OCI-LY7 (cell line): ENCODE measurements around the gene INSC. TPM values are rescaled to one million over a fixed set of nuclear protein-coding genes. Genes with fewer than 3 reads are reported as not detected.

Source experiments
- BruUV-seq: library from RNA; stranded (reverse); fragments of 400-500 nt; replicated peaks from 2 replicates; lab custom pipeline; 2021; lab: Mats Ljungman, UMichigan
- CTCF ChIA-PET: fragments of 300-600 bp; sonication (Branson Sonifier 250); formaldehyde crosslinking; loops from one replicate; lab custom pipeline; 2022; ENCODE audit warnings: antibody characterized with exemption; ENCODE audit not compliant: unreplicated experiment; lab: Charles Lee
- POLR2A ChIA-PET: fragments of 300-600 bp; sonication (Branson Sonifier 250); formaldehyde crosslinking; loops from one replicate; lab custom pipeline; 2022; ENCODE audit warnings: antibody characterized with exemption; lab: Charles Lee
- DNase-seq: peaks from one replicate; pipeline ENCODE4 v3.0.0-alpha.2; 2015; ENCODE audit warnings: low spot score
- H2AFZ ChIP-seq: fragments of 200-600 bp; sonication (generic), shearing (Covaris generic); 2 replicates; pipeline ENCODE4 v1.6.1; 2014; ENCODE audit warnings: mild to moderate bottlenecking, antibody characterized with exemption, low read length, moderate library complexity
- H3K27ac ChIP-seq: fragments of 200-600 bp; sonication (generic); 2 replicates; pipeline ENCODE4 v1.5.1; 2014; ENCODE audit warnings: mixed run types, low read depth, mild to moderate bottlenecking, moderate library complexity, low read length, inconsistent platforms; ENCODE audit not compliant: poor library complexity, severe bottlenecking
- H3K36me3 ChIP-seq: fragments of 200-600 bp; sonication (generic); 2 replicates; pipeline ENCODE4 v1.6.1; 2014; ENCODE audit warnings: mild to moderate bottlenecking, antibody characterized with exemption, low read length, moderate library complexity, mixed read lengths; ENCODE audit not compliant: insufficient read depth
- H3K4me1 ChIP-seq: fragments of 200-600 bp; sonication (generic); 2 replicates; pipeline ENCODE4 v1.5.1; 2014; ENCODE audit warnings: mild to moderate bottlenecking, low read length; ENCODE audit not compliant: insufficient read depth, poor library complexity, severe bottlenecking
- H3K4me2 ChIP-seq: fragments of 200-600 bp; sonication (generic); 2 replicates; pipeline ENCODE4 v1.6.1; 2014; ENCODE audit warnings: mild to moderate bottlenecking, low read length
- H3K4me3 ChIP-seq: fragments of 200-600 bp; sonication (generic); 2 replicates; pipeline ENCODE4 v1.5.1; 2014; ENCODE audit warnings: mild to moderate bottlenecking, low read depth, low read length; ENCODE audit not compliant: poor library complexity, severe bottlenecking
- H3K79me2 ChIP-seq: fragments of 200-600 bp; sonication (generic); 2 replicates; pipeline ENCODE4 v1.6.1; 2016; ENCODE audit warnings: low read depth, mild to moderate bottlenecking, low read length, moderate library complexity, mixed read lengths; ENCODE audit not compliant: insufficient read depth
- H3K9me2 ChIP-seq: fragments of 200-600 bp; sonication (generic); 2 replicates; pipeline ENCODE4 v1.6.1; 2016; ENCODE audit warnings: mild to moderate bottlenecking, low read length, mixed read lengths; ENCODE audit not compliant: insufficient read depth
- H3K9me3 ChIP-seq: fragments of 200-600 bp; sonication (generic); 2 replicates; pipeline ENCODE4 v1.6.1; 2014; ENCODE audit warnings: mild to moderate bottlenecking, mixed run types, low read length, mixed read lengths
- H4K20me1 ChIP-seq: fragments of 200-600 bp; sonication (generic); 2 replicates; pipeline ENCODE4 v1.6.1; 2014; ENCODE audit warnings: mild to moderate bottlenecking, antibody characterized with exemption, low read length, moderate library complexity, mixed read lengths; ENCODE audit not compliant: insufficient read depth
- CTCF ChIP-seq: fragments of 200-600 bp; sonication (generic); conservative IDR thresholded peaks from 2 replicates; pipeline ENCODE4 v1.5.1; 2014; ENCODE audit warnings: mild to moderate bottlenecking, antibody characterized with exemption, low read length, moderate library complexity, mixed read lengths
- EZH2phosphoT487 ChIP-seq: fragments of 200-600 bp; sonication (generic); IDR thresholded peaks from 2 replicates; pipeline ENCODE4 v1.6.1; 2018; ENCODE audit warnings: low read depth, borderline replicate concordance, mild to moderate bottlenecking, mixed run types, antibody characterized with exemption, low read length, moderate library complexity, mixed read lengths
- intact Hi-C: fragments of 100-400 bp; cut with micrococcal nuclease; formaldehyde crosslinking; loops from one replicate; pipeline ENCODE4 v1.10.0; 2022; ENCODE audit not compliant: unreplicated experiment
- total RNA-seq, 2 experiments: library from RNA; depleted of rRNA in 1 of 2; stranded (reverse); fragments of >200 nt in 1 of 2; shearing (Covaris generic) in 1 of 2; gene quantifications; 2 replicates each; pipeline ENCODE4 v1.2.3, GENCODE V29; 2014 to 2022

The INSC gene
- total RNA-seq, 2 experiments from 2014 or later: not detected

GRCh38 chr11:15295695-15296094 lies 181.0 kb downstream of the INSC start:
- no peaks in the 10 kb centered on the region for H3K36me3 ChIP-seq
- intact Hi-C loops: no loop called here
- no peaks in the 10 kb centered on the region for H3K9me2 ChIP-seq
- H3K4me1 ChIP-seq: no peaks in the 10 kb centered on the region
- H4K20me1 ChIP-seq: no peaks in the 10 kb centered on the region
- ChIA-PET CTCF (no interaction called here), POLR2A (no interaction called here)
- DNase-seq: no peak
- no peak overlapping the region for H3K4me2 ChIP-seq
- H3K27ac ChIP-seq: no peak overlapping the region
- TF ChIP-seq CTCF: no peak
- TF ChIP-seq EZH2phosphoT487: no peak
- no peak overlapping the region for H3K4me3 ChIP-seq
- BruUV-seq: no TSS peak
- no peaks in the 10 kb centered on the region for H3K9me3 ChIP-seq
- H2AFZ ChIP-seq: no peak overlapping the region
- no peaks in the 10 kb centered on the region for H3K79me2 ChIP-seq

Other genes with a start within 250 kb of the INSC start
- 22.5 and 24.8 TPM in 2 replicates for gene CYP2R1, start 222.7 kb upstream of the INSC start, total RNA-seq (2014; rRNA removed; shearing (Covaris generic))
- 38.0 and 38.6 TPM in 2 replicates for gene CYP2R1, start 222.7 kb upstream of the INSC start, total RNA-seq (2022)
- not detected in 2 replicates for gene CALCA, start 142.6 kb upstream of the INSC start, total RNA-seq (2014; rRNA removed; shearing (Covaris generic))
- not detected in 2 replicates for gene CALCA, start 142.6 kb upstream of the INSC start, total RNA-seq (2022)
- gene CALCB, start 41.3 kb upstream of the INSC start, total RNA-seq (2014; rRNA removed; shearing (Covaris generic)): 0.44 TPM in 1 of 2 replicates, not detected in the other
- gene CALCB, start 41.3 kb upstream of the INSC start, total RNA-seq (2022): not detected in 2 replicates